Thoracic aorta (tissue), 2 donors: Measurements from ENCODE around the gene CCDC7. TPM values are rescaled to one million over a fixed set of nuclear protein-coding genes. Genes with fewer than 3 reads are reported as not detected.

ENCODE experiments used
- ATAC-seq: fragments of 150-250 bp; one replicate; pipeline ENCODE4 v1.8.0; 2017; ENCODE audit warnings: low read depth; ENCODE audit not compliant: insufficient number of reproducible peaks, low FRiP score
- DNase-seq: peaks from one replicate; pipeline ENCODE4 v3.0.0-alpha.2; 2020; ENCODE audit warnings: low spot score
- H3K27ac ChIP-seq, 2 donors: fragments of 200-600 bp; sonication (generic); 1 replicate in 1 of 2; 2 replicates in 1 of 2; pipeline ENCODE4 v1.5.1; 2016; ENCODE audit warnings: mild to moderate bottlenecking in 2 of 2, moderate library complexity in 2 of 2
- H3K27me3 ChIP-seq: fragments of 200-600 bp; sonication (generic); replicated peaks from 2 replicates; pipeline ENCODE4 v1.6.0; 2016; ENCODE audit warnings: mild to moderate bottlenecking; ENCODE audit not compliant: insufficient read depth
- H3K36me3 ChIP-seq: fragments of 200-600 bp; sonication (generic); one replicate; pipeline ENCODE4 v1.5.1; 2016
- H3K4me1 ChIP-seq, 2 donors: fragments of 200-600 bp; sonication (generic); 1 replicate in 1 of 2; 2 replicates in 1 of 2; pipeline versions ENCODE4 v1.5.1 to v1.6.0; 2016; ENCODE audit warnings: low read depth in 2 of 2, mild to moderate bottlenecking in 1 of 2; ENCODE audit not compliant: control insufficient read depth in 1 of 2
- H3K4me3 ChIP-seq: fragments of 200-600 bp; sonication (generic); 2 replicates; pipeline ENCODE4 v1.5.1; 2016; ENCODE audit warnings: mild to moderate bottlenecking
- H3K9me3 ChIP-seq: fragments of 200-600 bp; sonication (generic); 2 replicates; pipeline ENCODE4 v1.5.1; 2016
- CTCF ChIP-seq: fragments of 200-600 bp; sonication (generic); IDR thresholded peaks from one replicate; pipeline ENCODE4 v1.5.1; 2019; ENCODE audit warnings: antibody characterized with exemption
- total RNA-seq, 2 donors: library from RNA; depleted of rRNA; stranded (reverse); fragments of >200 nt; gene quantifications; one replicate each; pipeline versions ENCODE4 v1.1.0 to v1.2.3, GENCODE V29; 2016

CCDC7 gene
- total RNA-seq, 2 donors from 2014 or later, result 35.6 to 70.8 TPM

DNA sequence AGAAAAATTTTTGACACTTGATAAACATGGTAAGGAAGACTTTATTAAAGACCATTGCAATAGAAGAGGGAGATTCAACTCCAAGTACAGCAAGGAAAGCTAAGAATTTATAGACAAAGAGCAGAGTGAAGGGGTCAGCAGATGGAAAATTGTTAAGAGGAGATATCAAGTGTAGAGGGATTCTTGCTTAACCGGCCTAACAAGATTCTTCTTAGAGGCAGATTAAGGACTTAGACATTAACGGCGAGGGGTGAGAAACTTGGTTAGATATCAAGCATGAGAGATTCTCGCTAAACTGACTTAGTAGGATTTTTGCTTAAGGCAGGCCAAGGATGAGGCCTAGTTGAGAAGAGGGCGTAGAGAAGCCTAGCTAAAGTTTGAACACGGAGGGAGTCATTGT, 436.1 kb downstream of the CCDC7 start:
- TF ChIP-seq CTCF, result no peak
- no peak for DNase-seq
- no peaks in the 10 kb centered on the region for H3K36me3 ChIP-seq

GRCh38 chr10:32887481-32887880, 441.5 kb downstream of the CCDC7 start:
- no peak for TF ChIP-seq CTCF
- DNase-seq (no peak), ATAC-seq (no peak)
- H3K36me3 ChIP-seq, result no peaks in the 10 kb centered on the region
- no peaks in the 10 kb centered on the region for H3K9me3 ChIP-seq
- H3K4me1 ChIP-seq, result no peaks in the 10 kb centered on the region
- no peak overlapping the region for H3K27ac ChIP-seq
- no peaks in the 10 kb centered on the region for H3K27me3 ChIP-seq
- H3K4me3 ChIP-seq, result no peak overlapping the region

More for the DNA sequence above, 436.1 kb downstream of the CCDC7 start:
- Histone ChIP-seq H3K4me1 (no peaks in the 10 kb centered on the region), H3K9me3 (no peaks in the 10 kb centered on the region), H3K27ac (no peak overlapping the region), H3K27me3 (no peaks in the 10 kb centered on the region), H3K4me3 (no peak overlapping the region)
- no peak for ATAC-seq

DNA sequence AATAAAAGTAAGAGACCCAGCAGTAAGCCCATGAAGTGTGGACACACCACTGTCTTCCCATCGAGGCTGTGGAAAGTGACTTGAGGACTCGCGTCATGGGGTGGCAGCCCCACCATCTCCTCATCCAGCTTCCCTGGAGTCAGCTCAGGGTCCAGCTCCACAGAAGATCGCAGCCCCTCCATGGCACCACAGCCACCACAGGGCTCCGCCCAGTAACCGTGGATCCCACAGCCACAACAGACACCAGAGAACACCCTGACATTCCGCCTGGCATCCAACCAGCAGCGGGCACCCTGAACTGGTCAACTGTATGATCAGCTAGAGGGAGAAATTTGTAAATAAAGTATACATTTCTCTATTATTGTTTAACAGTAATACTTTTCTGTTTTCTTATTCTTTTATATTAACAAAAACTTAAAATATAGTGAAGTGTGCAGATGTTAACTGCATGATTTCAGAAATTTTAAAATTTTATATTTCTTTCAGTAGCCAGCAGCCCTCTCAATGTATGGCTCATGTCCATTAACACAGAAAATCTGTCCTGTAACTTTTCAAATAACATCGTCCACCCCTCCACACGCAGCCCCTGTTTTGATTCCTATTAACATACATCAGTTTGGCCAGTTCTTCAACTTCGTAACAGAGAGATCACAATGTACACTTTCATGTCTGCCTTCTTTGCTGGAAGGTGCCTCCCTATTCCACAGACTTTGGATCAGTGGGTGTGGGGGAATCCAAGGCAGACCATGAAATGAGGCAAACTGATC, 442.4 kb downstream of the CCDC7 start:
- Histone ChIP-seq H3K4me3 (no peak overlapping the region), H3K36me3 (no peaks in the 10 kb centered on the region), H3K27ac (no peak overlapping the region), H3K27me3 (no peaks in the 10 kb centered on the region), H3K4me1 (no peaks in the 10 kb centered on the region), H3K9me3 (no peaks in the 10 kb centered on the region)
- no peak for ATAC-seq
- no peak for TF ChIP-seq CTCF
- no peak for DNase-seq

DNA sequence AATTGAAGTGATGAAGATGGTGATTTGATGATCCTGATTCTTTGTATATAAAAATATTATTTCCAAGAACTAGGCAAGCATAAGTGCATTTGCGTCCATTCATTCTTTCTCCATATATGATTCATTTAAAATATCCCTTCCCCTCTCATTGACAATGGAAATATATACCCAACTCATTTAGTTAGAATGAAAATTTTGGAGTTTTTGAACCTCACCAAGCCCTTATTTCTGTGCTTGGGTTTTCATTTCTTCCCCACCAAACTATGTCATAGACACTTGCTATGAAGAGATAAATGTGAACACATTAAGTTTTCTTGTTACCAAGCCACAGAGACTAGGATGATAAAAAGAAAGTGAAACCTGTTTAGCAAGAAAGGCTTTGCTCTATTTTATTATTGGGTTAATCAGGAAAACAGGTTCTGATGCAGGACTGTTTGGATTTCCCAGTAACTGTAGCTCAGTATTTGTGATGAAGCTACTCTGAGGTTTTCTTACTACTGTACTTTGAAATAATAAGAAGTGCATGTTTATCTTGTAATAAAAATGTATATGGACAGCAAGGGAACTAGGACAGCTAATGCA, 443.8 kb downstream of the CCDC7 start:
- Histone ChIP-seq H3K36me3 (no peaks in the 10 kb centered on the region), H3K4me3 (no peak overlapping the region), H3K4me1 (no peaks in the 10 kb centered on the region), H3K27ac (no peak overlapping the region), H3K27me3 (no peaks in the 10 kb centered on the region), H3K9me3 (no peaks in the 10 kb centered on the region)
- TF ChIP-seq CTCF, result no peak
- DNase-seq, result no peak
- ATAC-seq, result no peak

- Histone ChIP-seq H3K4me1 (no peaks in the 10 kb centered on the region), H3K9me3 (no peaks in the 10 kb centered on the region), H3K4me3 (no peak overlapping the region), H3K27ac (no peak overlapping the region), H3K36me3 (no peaks in the 10 kb centered on the region), H3K27me3 (no peaks in the 10 kb centered on the region)
- TF ChIP-seq CTCF, result no peak
- ATAC-seq (no peak), DNase-seq (no peak)
Measured at GRCh38 chr10:32890444-32890843, 444.5 kb downstream of the CCDC7 start.
